SKM-1 (cell line): Measurements from ENCODE around the gene CABP1.
"Not testable (repeated sequence)": the region's sequence is repeated elsewhere in the genome, so short reads cannot be mapped to it uniquely, and the experiment has no call there.

Source experiments
- DNase-seq: peaks from one replicate; lab custom pipeline; 2025; ENCODE audit not compliant: unreplicated experiment; lab: John Stamatoyannopoulos, UW

Gene CABP1

DNA sequence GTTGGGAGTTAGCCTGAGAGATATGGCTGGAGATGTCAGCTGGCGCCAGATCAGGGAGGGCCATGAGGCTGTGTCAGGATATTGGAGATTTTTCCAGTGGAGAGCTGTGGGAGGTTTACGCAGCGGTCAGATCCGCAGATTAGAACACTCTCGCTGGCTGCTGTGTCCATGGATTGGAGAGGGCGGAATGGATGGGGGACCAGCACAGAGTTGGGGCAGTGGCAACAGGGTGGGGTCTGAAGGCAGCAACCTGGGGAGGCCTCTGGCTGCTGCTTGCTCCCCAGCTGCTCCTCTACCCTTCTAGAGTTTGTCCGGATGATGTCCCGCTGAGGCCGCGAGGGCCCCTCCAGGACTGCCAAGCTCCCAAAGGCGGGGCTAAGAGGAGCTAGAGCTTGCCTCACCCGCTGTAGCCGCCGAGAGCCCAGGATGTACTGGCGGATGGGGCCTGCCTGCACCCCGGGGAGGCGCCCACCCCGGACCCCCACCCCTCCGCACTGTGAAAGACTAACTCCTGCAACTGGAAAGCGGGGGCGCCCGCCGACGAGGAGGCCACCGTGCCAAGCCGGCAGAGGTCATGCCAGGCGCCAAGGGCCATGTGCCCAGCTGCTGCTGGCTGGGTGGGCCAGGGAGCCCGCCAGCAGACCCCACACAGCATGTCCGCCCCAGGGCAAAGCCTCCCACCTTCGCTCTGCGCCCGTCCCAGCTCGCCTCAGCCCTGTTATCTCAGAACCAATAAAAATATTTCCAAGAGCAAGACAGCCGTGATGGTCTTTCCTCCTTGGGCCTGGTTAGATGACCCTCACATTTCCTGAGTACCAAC, 26.4 kb downstream of the CABP1 start:
- DNase-seq = no peak

DNA sequence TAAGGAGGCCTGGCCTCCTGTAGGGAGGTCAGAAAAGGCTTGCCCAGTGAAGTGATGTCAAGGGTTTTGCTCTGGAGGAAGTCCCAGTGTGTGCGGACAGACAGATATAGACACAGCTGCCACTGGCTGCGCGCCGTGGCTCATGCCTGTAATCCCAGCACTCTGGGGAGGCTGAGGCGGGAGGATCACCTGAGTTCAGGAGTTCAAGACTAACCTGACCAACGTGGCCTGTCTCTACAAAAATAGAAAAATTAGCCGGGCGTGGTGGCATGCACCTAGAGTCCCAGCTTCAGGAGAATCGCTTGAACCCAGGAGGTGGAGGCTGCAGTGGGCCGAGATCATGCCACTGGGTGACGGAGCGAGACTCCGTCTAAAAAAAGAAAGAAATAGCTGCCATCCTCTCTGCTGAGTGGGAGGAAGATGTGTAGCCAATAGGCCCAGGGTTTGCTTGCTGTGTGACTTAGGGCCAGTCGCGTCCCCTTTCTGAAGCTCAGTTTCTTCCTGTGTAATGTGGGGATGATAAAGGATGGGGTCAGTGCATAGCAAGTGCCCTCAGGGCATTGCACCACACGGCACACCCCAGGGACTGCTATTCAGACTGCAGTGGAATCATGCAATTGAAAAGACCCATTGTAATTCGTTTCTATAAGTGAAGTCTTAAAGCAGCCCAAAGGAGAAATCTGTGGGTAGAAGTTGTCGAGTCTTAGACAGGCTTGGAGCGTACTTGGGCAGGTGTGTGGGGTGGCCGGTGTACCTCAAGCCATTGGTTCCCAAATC, 27.9 kb downstream of the CABP1 start:
- no peak for DNase-seq

DNA sequence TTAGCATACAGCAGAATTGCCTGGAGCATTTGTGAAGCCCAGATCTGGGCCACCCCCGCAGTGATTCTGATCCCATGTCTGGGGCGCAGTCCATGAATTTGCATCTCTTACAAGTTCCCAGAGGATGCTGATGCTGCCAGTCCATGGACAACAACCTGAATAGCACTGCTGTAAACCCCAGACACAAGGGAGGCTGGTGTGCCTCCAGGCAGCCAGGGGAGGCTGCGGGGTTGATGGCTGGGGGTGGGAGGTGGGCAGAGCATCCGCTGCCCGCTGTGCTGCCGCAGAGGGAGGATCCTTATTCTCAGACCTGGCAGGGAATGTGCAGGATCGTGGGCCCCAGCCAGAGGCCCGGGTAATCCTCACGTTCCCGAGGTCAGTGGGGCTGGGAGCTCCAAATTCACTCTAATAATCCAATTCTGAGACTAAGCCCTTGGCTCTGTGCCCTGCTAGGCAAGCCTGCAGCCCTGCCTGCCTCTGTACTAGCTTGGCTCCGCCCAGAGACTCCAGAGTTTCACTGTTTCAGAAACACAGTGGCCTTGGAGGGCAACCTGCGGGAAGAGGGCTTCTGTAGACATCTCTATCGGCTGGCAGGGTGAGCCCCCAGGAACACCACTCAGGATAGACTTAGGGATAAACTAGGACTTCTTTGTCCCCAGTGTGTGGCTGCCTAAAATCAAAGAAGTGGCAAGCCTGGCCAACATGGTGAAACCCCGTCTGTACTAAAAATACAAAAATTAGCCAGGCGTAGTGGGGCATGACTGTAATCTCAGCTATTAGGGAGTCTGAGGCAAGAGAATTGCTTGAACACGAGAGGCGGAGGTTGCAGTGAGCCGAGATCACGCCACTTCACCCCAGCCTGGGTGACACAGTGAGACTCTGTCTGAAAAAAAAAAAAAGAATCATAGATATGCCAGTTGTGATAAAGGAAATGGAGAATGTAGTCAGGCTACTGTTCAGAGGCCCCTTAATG, 28.7 kb downstream of the CABP1 start:
- no peak for DNase-seq

DNA sequence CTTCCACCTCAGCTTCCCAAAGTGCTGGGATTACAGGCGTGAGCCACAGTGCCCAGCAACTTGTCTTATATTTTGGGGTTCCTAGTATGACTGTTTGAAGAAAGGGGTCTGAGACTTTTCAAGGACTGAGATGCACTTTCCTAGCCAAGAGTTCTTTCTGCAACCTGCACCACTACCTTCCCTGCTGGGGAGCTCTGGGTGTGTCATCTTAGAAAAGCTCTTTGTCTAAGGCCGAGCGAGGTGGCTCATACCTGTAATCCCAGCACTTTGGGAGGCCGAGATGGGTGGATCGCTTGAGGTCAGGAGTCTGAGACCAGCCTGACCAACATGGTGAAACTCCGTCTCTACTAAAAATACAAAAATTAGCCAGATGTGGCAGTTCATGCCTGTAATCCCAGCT, 29.8 kb downstream of the CABP1 start:
- not testable (repeated sequence) for DNase-seq

DNA sequence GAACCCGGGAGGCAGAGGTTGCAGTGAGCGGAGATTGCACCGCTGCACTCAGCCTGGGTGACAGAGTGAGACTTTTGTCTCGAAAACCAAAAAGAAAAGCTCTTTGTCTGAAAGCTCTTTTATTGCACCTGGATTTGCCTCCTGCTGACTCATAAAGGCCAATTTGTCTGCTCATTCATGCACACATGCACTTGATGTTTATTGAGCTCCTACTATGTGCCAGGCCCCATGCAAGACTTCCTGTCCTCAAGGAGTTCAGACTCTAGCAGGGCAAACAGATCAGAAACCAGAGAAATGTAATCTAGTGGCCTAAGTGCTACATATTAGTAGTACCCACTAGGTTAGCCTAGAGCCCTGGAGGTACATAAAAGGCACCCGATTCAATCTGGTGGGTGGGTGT, 30.2 kb downstream of the CABP1 start:
- DNase-seq = no peak

DNA sequence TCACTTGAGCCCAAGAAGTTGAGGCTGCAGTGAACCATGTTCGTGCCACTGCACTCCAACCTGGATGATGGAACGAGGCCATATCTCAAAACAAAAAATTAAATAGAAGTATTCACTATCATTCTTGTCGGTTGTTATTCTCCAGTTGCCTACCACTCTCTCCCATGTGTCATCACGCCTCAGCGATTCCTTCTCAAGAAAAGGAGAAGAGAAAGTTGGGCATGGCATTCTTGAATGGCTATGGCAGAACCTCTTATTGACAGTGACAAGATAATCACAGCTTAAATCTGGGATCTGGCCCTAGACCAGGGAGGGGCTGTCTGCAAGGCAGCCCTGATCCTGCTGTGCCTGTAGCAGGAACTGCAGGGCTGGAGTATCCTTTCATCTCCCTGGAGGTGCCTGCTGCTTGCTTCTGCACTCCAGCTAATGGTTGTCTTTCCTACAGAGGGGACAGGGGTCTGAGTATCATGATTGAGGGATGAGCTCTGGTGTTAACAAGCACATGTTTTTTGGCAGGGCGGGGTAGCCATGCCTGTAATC, 33.7 kb downstream of the CABP1 start:
- no peak for DNase-seq

DNA sequence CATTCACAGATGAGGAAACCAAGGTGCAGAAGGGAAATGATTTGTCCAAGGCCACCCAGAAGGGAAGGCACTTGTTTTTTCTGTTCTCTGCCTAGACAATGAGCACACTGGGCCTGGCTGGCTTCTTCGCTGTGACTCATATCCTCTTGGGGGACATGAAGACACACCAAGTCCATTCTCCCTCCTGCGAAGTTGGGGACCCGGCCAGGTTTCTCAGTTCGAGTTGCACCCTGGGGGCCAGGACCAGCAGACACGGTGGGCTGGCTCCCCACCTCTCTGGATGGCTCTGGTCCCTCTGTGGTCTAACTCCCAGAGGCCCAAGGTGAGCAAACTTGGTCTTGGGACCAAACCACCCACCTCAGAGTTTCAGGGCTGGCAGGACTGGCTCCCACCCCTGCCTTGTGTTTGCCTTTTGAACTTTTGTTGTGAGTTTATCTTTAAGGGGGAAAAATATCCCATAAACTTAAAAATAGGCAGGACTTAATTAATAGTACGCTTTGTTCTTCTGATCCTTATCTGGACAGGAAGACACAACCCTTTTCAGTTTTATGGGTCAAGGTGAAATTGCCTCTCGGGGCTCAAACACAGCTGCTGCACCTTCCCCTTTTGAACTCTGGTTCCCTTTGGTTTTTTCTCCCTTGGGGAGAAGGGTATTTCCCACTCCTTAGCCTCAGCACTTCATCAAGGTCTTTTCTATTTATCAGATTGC, 37.5 kb downstream of the CABP1 start:
- no peak for DNase-seq

DNA sequence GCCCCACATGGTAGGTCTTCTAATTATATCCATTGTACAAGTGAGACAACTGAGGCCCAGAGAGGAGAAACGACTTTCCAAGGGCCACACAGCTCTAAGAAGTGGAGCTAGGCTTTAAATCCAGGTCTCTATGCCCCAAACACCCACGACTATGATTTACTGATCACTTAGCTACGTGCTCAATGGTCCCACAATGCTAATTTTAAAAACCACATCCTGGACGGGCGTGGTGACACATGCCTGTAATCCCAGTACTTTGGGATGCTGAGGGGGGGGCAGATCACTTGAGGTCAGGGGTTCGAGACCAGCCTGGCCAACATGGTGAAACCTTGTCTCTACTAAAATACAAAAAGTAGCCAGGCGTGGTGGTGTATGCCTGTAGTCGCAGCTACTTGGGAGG, 38.1 kb downstream of the CABP1 start:
- no peak for DNase-seq

DNA sequence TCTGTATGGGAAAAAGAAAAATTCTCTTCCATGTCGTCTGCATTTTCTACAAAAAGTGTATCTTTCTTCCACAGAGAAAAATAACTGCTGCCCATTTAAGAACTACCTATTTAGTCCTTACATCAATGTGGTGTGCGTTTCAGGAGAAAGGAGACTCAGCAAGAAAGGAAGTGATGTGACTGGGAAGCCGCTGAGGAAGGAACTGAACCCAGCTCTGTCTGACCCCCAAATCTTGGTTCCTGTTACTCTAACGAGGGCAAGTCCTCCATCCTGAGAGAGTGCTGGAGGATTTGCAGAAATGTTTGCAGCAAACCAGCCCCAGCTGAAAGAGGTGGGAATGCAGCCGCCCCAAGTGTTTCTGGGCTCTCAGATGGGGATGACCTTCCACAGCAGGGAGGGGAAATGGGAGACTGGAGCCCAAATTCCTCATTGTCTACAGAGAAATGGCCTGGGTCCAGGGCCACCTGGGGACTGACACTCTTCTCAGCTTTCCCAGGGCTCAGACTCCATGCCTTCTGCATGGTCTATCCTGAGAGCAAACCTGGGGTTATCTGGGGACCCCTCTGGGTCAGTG, 39.8 kb downstream of the CABP1 start:
- no peak for DNase-seq

DNA sequence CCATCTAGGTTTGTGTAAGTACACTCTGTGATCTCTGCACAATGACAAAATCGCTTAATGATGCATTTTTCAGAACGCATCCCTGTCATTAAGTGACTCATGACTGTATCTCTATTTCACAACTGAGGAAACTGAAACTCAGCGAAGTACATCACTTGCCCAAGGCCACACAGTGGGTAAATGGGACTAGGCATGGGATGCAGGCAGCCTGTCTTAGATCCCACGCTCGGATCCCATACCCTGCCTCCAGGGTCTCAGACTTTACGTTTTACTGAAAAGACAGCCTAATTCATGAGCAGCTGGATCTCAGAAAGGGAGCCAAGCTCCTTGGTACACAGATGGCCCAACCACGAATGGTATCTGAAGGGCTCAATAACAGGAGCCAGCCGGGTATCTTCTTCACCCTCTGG, 44.1 kb downstream of the CABP1 start:
- no peak for DNase-seq

DNA sequence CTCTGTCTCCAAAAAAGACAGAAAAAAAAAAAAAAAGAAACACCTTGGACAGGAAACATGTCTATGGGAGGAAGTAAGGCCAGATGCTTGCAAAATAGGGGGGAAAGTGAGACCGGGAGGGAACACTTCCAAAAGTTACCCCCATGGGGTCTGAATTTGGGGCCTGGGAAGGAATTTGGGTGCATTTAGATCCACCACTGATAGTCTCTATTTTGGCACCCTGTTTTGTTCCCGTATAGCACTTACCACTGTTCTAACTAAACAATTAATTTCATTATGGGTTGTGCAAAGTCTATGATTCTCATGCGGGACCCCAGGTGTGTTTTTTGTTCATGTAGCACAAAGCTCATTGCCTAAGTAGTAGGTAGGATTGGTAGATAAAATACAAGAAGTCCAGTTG, 45.1 kb downstream of the CABP1 start:
- DNase-seq = no peak

DNA sequence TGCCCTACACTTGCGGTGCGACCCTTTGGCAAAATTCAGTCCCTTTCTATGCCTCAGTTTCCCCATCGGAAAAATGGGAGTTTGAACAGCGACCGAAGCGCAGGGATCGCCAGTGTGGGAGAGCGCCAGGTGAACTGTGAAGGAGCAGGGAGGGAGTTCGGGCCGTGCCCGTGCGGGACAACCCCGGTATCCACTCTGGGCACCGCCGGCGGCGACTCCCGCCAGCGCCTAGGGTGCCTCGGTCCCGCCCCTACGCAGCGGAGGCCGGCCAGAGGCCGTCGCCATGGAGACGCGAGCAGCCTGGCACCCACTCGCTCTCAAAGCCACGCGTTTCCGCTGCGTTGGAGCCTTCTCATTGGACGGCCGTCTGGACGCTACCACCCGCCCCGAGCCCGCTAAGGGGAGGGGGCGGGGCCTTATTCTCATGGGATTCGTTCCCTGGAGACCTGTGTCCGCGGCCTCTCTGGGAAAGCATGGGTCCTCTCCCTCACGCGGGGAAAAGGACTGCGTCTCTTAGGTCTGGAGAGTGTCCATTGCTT, 45.8 kb downstream of the CABP1 start:
- peak; percentile 61 for DNase-seq

DNA sequence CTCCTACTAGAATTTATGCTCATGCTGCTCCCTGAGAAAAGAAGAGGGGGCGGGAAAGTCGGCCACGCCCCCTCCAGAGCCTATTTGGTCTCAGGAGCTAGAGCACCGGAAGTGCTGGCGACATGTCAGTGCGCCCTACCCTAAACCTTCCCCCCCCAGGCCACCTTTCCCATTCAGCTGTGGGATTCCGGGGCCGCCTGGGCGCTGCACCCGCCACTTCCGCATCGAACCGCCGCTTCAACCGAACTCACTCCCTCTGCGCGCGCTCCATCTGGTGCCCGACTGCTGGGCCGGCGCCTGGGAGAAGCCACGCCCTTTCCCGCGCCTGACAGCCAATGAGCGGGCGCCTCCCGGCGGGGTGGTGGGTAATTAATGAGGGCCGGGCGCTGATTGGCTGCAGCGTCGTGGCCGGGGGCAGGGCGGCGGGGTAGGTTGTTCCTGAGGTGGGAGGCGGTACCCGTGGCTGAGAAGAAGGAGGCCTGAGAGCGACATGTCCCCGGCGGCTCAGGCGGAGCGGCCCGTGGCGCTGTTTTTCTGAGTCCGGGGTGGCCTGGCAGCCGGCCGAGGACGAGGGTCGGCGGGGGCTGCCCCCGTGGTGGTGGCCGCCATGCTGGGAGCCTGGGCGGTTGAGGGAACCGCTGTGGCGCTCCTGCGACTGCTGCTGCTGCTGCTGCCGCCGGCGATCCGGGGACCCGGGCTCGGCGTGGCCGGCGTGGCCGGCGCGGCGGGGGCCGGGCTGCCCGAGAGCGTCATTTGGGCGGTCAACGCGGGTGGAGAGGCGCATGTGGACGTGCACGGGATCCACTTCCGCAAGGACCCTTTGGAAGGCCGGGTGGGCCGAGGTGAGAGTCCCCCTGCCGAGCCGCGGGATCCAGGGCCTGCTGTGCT, 46.5 kb downstream of the CABP1 start, which contains the start of gene MLEC:
Gene MLEC, plus strand, starts transcription at position 460 of the 888 bp plus-strand sequence. Its CDS starts 148 bp downstream, at position 608.
- peak; percentile 89 for DNase-seq

DNA sequence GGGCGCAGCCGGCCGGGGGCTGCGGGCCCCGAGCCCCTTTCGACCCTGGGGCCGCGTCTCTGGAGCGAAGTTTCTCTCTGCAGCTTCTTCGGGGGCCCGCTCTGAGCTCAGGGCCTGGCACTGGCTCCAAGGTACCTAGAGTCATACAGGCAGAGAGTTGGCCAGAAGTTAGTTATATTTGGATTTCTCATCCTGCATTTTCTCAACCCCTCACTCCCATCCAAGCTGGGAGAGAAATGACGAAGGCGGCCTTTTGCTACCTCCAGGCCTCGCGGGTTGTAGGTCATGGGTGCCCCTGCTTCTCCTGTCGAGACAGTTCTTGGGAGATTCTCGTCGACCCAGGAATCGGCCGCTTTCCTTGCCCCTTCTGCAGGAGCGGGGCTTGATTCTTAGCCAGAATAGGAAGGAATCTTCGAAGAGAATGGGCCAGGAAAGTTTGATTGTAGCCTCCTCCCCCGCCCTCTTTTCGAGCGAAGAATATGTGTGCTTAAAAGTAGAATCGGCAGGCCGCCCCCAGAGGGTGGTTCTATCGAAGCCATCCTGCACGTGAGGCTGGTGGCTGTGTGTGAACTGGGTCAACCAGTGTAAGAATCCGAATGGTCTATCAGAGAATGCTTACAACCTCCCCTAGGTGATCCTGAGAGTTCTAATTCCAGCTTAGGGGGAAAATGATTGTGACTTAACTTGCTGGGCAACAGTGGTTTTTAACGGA, 47.3 kb downstream of the CABP1 start:
- no peak for DNase-seq

DNA sequence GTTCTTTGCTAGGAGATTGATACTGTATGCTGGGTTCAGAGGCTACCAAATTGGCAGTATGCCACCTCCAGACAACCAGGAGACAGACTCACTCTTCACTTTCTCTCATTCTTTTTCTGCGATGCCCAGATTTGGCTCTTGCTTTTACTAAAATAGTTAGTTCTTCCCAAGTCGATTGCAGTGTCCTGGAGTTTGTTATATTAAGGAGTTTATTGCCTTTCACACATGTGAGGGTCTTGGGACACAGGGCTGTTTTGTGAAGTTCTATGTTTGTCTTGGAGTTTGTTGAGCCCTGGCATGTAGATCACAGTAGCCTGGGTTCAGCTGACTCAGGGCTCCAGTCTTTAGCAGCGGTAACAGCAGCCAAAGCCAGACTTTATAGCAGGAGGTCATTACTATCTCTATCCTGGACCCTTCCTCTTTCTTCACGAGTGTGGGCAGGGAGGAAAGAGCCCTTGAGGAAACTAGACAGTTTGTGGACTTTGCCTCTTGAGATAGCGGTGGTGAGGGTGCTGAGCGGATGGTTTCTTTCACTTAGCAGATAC, 48.2 kb downstream of the CABP1 start:
- no peak for DNase-seq

DNA sequence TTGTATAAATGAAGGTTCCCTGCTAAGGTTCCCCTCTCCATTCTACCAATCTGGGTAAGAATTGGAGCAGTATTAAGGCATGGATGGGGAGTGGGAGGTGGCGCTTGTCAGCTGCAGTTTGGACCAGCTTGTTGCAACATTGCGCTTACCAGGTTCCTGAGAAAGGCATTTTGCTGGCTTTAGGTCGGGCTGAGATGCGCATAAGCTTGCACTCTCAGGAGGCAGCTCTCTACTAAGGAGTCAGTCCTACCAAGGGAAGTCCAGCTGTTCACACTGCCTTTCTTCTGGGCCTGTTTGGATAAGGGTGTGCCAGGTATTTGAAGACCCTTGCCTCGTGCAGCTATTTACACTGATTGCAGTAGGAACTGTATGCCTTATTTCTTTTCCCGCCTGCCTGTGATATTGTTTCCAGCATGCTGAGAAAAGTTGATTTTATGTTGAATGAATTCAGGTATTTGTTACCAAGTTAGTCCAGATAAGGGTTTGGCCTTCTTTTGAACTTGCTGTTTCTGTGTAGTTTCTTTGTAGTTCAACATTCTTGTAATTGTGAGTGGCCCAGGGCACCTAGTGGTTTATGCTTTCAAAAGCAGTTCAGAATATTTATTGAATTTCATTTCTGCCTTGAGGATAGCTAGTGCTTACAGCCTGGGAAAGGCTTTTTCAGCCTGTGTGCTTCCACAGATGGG, 49.1 kb downstream of the CABP1 start:
- no peak for DNase-seq

DNA sequence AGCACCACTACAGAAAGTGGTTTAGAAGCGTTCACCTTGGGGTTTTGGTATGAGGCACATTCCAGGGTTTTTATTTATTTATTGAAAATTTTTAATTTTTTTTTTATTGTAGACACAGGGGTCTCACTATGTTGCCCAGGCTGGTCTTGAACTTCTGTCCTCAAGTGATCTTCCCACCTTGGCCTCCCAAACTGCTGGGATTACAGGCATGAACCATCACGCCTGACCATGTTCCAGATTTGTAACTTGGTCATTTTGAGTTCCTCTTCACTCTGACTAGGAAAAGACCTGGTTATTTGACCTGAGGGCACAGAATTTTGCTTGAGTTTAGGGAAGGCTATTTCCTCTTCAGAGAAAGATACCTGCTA, 49.6 kb downstream of the CABP1 start:
- DNase-seq = no peak
